GM23248 (cell line): ENCODE measurements around the gene ANAPC2.

Source experiments
- EZH2 ChIP-seq: fragments of 200-600 bp; sonication (generic); IDR thresholded peaks from 2 replicates; pipeline ENCODE4 v1.6.1; 2018; ENCODE audit warnings: antibody characterized with exemption, mild to moderate bottlenecking; ENCODE audit not compliant: insufficient read depth, poor library complexity, severe bottlenecking
- EZH2phosphoT487 ChIP-seq: fragments of 200-600 bp; sonication (generic); IDR thresholded peaks from 2 replicates; pipeline ENCODE4 v1.6.1; 2018; ENCODE audit warnings: antibody characterized with exemption, moderate library complexity, mild to moderate bottlenecking, low read depth; ENCODE audit not compliant: insufficient read depth

DNA sequence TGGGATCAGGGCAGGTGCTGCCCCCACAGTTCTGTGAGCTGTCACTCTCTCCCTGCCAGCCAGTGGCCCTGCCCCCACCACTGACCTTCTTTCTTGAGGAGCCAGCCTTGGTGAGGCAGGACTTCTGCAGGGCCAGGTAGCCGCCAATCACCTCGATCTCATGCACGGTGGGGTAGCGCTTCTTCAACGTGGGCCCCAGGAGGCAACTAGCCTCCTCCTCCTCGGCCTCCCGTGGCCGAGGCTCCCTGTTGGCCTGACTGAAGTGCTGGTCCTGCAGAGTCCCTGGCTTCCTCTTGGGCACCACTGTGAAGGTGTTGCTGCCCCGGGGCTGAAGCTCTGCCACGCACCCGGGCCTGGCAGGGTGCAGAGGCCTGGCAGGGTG, 10.5 kb upstream of the ANAPC2 start:
- TF ChIP-seq EZH2phosphoT487: no peak
- no peak for TF ChIP-seq EZH2
